ENCODE data around the gene SPATA13.

The SPATA13 gene

DNA sequence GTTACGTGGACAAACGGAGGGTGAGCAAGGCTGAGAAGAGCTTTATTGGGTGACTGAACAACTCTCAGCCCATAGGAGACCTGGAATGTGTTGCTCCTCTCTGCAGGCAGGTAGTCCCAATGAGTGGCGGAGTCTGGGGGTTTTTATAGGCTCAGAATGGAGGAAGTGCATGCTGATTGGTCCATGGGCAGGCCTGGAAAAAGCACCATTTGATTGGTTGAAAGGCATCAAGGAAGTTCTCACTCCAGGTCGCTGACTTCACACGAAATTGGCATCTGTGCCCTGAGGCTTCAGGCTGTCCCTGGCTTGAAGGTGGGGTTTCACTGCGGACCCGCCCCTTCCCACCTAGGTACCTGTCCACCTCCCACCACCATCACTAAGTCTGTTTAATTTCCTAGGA lies 65.4 kb downstream of the SPATA13 start:
- DNase-seq, result no peak

DNA sequence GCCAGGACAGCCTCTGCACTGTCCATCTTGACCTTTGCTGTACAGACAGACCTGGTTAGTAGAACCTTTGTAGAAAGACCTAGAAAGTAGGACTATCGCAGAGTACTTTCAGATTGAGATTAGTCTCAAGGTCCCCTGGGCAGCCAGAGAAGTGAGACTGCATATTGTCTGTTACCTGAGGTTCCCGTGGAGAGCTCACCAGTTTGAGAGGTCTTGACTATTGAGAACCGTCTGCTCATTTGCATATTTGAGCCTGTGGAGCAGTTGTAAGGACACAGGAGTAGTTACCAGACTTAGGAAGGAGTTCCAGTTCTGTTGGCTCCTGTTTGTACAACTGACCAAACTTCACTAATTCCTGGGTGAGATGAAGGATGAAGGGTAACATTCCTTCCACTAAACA lies 66.2 kb downstream of the SPATA13 start:
- no peak for DNase-seq

GRCh38 chr13:24228852-24229458 lies 68.4 kb downstream of the SPATA13 start:
- DNase-seq, result no peak

DNA sequence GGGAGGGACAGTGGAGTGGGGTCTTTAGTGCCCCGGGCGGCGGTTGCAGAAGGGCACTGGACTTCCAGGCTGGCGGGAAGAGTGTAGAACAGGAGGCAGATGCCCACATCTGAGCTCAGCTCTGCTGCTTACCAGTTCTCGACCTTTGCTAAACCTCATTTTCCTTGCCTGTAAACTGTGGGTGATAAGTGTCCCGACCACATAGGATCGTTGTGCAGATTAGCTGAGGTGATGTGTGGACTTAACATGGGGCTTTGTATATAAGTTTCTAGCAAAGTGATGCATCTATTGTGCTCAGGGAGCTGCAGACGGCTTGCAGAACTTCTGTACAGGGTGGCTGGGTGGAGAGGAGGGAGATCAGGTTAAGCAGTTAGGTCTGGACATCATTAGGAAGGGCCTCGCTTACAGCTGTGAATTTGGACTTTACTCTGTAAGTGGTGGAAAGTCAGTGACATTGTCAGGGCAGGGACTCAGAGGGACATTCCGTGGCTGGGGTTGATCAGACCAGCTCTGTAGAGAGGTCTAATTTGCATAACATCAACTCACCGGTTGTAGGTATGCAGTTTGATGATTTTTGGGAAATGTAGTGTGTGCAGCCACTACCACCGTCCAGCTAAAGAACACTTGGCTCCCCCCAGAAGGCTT lies 70.0 kb downstream of the SPATA13 start:
- no peak for DNase-seq

DNA sequence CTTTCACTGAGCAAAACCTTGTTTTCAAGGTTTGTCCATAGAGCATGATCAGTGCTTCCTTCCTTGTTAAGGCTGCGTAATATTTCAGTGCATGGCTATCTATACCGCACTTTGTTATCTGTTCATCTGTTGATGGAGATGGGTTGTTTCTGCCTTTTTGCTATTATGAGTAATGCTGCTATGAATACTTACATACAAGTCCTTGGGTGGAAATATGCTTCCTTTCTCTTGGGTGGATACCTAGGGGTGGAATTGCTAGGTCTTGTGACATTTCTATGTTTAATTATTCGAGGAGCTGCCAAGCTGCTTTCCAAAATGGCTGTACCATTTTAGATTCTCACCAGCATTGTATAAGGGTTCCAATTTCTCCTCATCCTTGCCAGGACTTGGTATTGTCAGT lies 70.9 kb downstream of the SPATA13 start:
- DNase-seq, result no peak

DNA sequence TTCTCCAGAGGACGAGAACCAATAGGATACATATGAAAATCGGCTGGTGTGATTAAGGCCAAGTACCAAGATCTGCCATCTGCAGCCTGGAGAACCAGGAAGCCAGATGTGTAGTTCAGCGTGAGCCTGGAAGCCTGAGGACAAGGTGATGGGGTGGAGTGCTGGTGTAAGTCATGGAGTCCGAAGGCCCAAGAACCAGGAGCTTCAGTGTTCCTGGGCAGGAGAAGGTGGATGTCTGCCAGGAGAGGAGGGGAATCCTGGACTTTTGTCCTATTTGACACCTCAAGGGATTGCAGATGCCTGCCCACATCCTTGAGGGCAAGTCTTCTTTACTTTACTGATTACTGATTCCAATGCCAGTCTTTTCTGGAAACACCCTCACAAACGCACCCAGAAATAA lies 71.5 kb downstream of the SPATA13 start:
- DNase-seq, result no peak

DNA sequence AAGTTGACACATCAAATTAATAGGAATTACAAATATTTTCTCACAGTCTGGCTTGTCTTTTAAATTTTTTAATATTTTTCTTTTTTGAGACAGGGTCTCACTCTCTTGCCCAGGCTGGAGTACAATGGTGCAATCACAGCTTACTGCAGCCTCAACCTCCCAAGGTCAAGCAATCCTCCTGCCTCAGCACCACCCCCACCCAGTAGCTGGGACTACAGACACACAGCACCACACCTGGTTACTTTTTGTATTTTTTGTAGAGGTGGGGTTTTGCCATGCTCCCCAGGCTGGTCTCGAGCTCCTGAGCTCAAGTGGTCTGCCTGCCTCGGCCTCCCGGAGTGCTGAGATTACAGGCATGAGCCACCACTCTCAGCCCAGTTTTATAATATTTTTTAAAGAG lies 72.0 kb downstream of the SPATA13 start:
- DNase-seq, result no peak

GRCh38 chr13:24233351-24233901 lies 72.9 kb downstream of the SPATA13 start:
- peak; percentile 76 for DNase-seq

- no peak for DNase-seq
Observed at GRCh38 chr13:24234200-24234915, 73.8 kb downstream of the SPATA13 start.

DNA sequence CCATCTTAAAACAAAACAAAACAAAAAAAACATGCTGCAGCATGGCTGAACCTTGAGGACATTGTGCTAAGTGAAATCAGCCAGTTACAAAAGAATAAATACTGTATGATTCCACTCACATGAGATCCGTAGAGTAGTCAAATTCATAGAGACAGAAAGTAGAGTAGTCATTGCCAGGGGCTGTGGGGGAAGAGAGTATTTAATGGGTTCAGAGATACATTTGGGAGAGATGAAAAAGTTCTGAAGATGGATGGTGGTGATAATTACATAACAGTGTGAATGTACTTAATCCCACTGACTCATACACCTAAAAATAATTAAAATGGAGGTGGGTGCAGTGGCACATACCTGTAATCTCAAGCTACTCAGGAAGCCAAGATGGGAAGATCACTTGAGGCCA lies 76.8 kb downstream of the SPATA13 start:
- no peak for DNase-seq

DNA sequence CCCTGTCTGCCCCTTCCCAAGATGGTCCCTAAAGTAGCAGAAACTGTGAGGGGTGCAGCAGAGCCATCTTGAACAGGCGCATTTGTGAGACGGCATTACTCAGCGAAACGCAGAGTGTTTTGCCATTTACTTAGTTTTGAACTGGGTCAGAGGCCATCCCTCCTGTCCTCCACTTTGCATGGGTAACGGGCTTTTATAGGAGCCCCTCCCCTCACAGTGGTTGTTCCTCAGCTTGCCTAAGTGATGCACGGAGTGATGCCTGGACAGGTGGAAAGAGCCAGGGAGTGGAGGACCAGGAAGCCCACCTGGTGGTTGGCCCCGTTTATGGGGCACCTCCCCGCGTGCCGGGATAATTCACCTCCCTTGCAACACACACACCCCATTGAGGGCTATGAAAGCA lies 80.8 kb downstream of the SPATA13 start:
- no peak for DNase-seq

- no peak for DNase-seq
Observed at GRCh38 chr13:24242100-24242499, 81.6 kb downstream of the SPATA13 start.

- DNase-seq, result no peak
Observed at GRCh38 chr13:24243302-24243701, 82.8 kb downstream of the SPATA13 start.

- DNase-seq, result no peak
Observed at GRCh38 chr13:24244802-24245201, 84.3 kb downstream of the SPATA13 start.

- DNase-seq, result no peak
Observed at GRCh38 chr13:24247016-24247415, 86.5 kb downstream of the SPATA13 start.

DNA sequence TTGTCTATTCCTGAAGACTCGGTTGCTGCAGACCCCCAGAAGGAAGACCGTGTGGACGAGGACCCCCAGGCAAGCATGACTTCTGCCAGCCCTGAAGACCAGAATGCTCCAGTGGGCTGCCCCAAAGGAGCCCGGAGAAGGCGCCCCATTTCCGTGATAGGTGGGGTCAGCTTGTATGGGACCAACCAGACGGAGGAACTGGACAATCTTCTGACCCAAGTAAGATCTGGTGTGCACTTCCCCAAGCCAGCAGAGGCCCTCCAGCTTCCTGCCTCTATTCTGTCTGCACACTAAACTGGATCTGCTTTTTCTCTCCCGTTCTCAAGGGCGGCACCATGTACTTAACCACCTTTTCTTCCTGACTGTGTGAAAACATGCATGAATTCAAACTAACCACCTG lies 89.1 kb downstream of the SPATA13 start:
- DNase-seq, result no peak

- DNase-seq, result no peak
Observed at GRCh38 chr13:24250376-24251057, 90.0 kb downstream of the SPATA13 start.

DNA sequence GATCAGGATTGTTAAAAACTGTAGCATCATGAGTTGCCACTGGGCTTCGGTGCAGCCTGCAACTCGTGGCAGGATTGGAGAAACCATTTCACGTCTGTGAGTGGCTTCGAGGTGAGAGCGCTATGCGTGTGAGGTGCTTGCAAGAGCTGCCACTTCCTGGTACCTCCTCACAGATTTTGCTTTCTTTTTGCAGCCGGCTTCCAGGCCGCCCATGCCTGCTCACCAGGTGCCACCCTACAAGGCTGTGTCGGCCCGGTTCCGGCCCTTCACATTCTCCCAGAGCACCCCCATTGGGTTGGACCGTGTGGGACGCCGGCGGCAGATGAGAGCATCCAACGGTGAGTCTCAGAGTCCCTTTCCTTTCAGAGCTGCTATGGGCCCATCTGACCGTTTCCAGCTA lies 91.0 kb downstream of the SPATA13 start:
- DNase-seq, result no peak

GRCh38 chr13:24252136-24252535 lies 91.6 kb downstream of the SPATA13 start:
- DNase-seq, result no peak

DNA sequence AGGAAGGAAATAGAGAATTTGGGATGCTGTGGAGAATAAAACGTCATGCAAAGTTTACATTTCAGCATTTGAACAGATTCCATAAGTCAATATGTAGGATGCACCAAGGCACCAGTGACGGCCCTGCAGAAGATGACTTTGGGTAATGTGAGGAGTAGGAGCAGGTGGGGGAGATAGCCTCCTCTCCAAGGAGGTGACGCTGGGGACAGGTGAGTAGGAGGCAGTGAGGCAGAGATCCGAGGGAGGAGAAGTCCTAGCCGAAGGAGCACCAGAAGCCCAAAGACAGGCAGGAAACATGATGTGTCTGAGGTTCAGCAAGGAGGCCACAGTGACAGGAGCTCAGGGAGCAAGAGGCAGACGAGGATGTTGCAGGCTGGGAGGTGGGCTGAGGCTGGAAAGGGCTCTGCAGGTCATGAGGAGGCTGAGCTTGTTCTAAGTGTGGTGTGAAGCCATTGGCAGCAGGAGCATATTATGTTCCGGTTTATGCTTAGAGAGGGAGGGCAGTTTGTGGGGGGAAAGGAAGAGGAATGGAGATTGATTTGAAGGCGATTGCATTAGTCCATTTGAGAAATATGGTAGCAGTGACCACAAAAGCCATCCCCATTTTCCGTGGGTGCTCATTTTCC lies 93.1 kb downstream of the SPATA13 start:
- no peak for DNase-seq

- DNase-seq, result peak; percentile 49
Observed at GRCh38 chr13:24254146-24254841, 93.8 kb downstream of the SPATA13 start.

GRCh38 chr13:24257497-24257896 lies 97.0 kb downstream of the SPATA13 start:
- no peak for DNase-seq

Measured in left hindlimb (tissue), 1 donor.